ENCODE data around the gene CDHR5. TPM values are rescaled to one million over a fixed set of nuclear protein-coding genes. Genes with fewer than 3 reads are reported as not detected.

CDHR5 gene
- total and polyA plus RNA-seq, 9 of the 15 experiments (the other 6 are each of a cell fraction or from before 2014, with no cell fraction given): 0.16 TPM; not detected in 8

- no peak for TF ChIP-seq ZNF174 (CRISPR knock-in tag; IDR thresholded peaks at IDR 0.05)
- TF ChIP-seq ZNF408 (CRISPR knock-in tag; IDR thresholded peaks at IDR 0.05; ENCODE audit: low read depth): no peak
Measured at GRCh38 chr11:623349-623869, 1.3 kb downstream of the CDHR5 start (continued).

GRCh38 chr11:621838-622237 is 2.9 kb downstream of the CDHR5 start:
- FAIRE-seq: no peak
- Histone ChIP-seq H3K36me3 (ENCODE audit: control insufficient read depth, insufficient read depth, low read length) (peaks cover 33% of the 10 kb centered on the region; the same call in 2 of the 3 replicates), H3K4me3 (no peak overlapping the region), H3K9me1 (ENCODE audit: control insufficient read depth, insufficient read depth, low read length) (peaks cover 6% of the 10 kb centered on the region), H3K4me2 (ENCODE audit: insufficient read depth, low read length) (no peak overlapping the region), H3K9me3 (replicated peaks; ENCODE audit: control insufficient read depth, insufficient read depth, low read depth, low read length) (no peaks in the 10 kb centered on the region), H3K79me2 (ENCODE audit: control insufficient read depth, insufficient read depth, low read length) (no peaks in the 10 kb centered on the region; the same call in 2 of the 3 replicates), H3K27me3 (ENCODE audit: control insufficient read depth in 2 of 2, insufficient read depth in 2 of 2, low read length in 2 of 2) (no peaks in the 10 kb centered on the region), H3K9ac (ENCODE audit: insufficient read depth in 1 of 2, low read depth in 2 of 2, low read length in 2 of 2) (no peak overlapping the region), H4K20me1 (replicated peaks; ENCODE audit: control insufficient read depth, insufficient read depth, low read length) (no peaks in the 10 kb centered on the region), H2AFZ (ENCODE audit: low read depth, low read length) (no peak overlapping the region), H3K27ac (ENCODE audit: extremely low read depth, low read depth, low read length) (no peak overlapping the region), H3K4me1 (replicated peaks in 1 of 2; ENCODE audit: control insufficient read depth in 2 of 2, insufficient read depth in 2 of 2, low read length in 2 of 2) (peaks cover 0 to 72% of the 10 kb centered on the region in 2 experiments; a peak in 2 of 5 replicates)
- in situ Hi-C loops (cut with MboI) (no loop called here), intact Hi-C loops (cut with micrococcal nuclease) (no loop called here)
- peak; percentile 47 for TF ChIP-seq RBM22 (IDR thresholded peaks at IDR 0.05; ENCODE audit: low read depth, low read length, poor library complexity, severe bottlenecking)
- TF ChIP-seq KAT8 (IDR thresholded peaks at IDR 0.05; ENCODE audit: low read depth): no peak
- ChIA-PET POLR2A (no interaction called here), CTCF (ENCODE audit: low intra/inter-chr PET ratio) (interaction anchor here (0.6 kb wide), 1 partner anchor 40 kb away, joined by 3 read pairs; no protein-coding TSS in a partner anchor)
- DNase-seq (ENCODE audit: extremely low read depth in 1 of 4, low spot score in 3 of 4): no peak
- BruUV-seq (replicated peaks): no TSS peak
- 86% methylated on average over 27 of the region's 27 CpGs for WGBS (ENCODE audit: insufficient coverage, low coverage, missing lambda C conversion rate)
- no peak for ATAC-seq
